Stomach (tissue), 19 donors: ENCODE data around the gene TYK2. TPM values are rescaled to one million over a fixed set of nuclear protein-coding genes. Genes with fewer than 3 reads are reported as not detected.
A peak's percentile ranks its signal among the peaks of the same experiment; 100 is the strongest.

Source experiments
- DNase-seq, 2 donors: peaks; one replicate each; pipeline versions ENCODE4 v3.0.0 to v3.0.0-alpha.2; 2013 to 2019
- H3K27ac ChIP-seq, 5 donors: fragments of 200-600 bp in 4 of 5; sonication (generic) in 4 of 5; one replicate each; pipeline ENCODE4 v1.5.1; 2013 to 2019; ENCODE audit warnings: mild to moderate bottlenecking in 1 of 5, moderate library complexity in 1 of 5
- H3K27me3 ChIP-seq, 3 donors: fragments of 200-600 bp; sonication (generic); one replicate each; pipeline ENCODE4 v1.5.1; 2017 to 2019; ENCODE audit warnings: mixed run types in 1 of 3
- H3K36me3 ChIP-seq, 4 donors: fragments of 200-600 bp; sonication (generic); 1 replicate in 3 of 4; 2 replicates in 1 of 4; pipeline ENCODE4 v1.5.1; 2016 to 2019
- H3K4me1 ChIP-seq, 4 donors: fragments of 200-600 bp; sonication (generic); one replicate each; pipeline ENCODE4 v1.5.1; 2016 to 2019
- H3K4me3 ChIP-seq, 4 donors: fragments of 200-600 bp; sonication (generic) in 3 of 4; one replicate each; pipeline ENCODE4 v1.5.1; 2016 to 2019; ENCODE audit warnings: mild to moderate bottlenecking in 1 of 4
- H3K9me3 ChIP-seq, 4 donors: fragments of 200-600 bp; sonication (generic); one replicate each; pipeline ENCODE4 v1.5.1; 2016 to 2019
- CTCF ChIP-seq, 7 experiments: fragments of 450-650 bp in 4 of 7; fragments of 200-600 bp in 3 of 7; sonication (generic) in 3 of 7; IDR thresholded peaks; one replicate each; pipeline ENCODE4 v1.5.1; 2016 to 2019; ENCODE audit warnings: antibody characterized with exemption in 7 of 7, control low read depth in 2 of 7, mild to moderate bottlenecking in 1 of 7
- EP300 ChIP-seq: sonication (generic); formaldehyde crosslinking; IDR thresholded peaks from one replicate; pipeline ENCODE4 v1.6.1; 2017; ENCODE audit warnings: antibody characterized with exemption
- POLR2A ChIP-seq, 4 donors: fragments of 450-650 bp; IDR thresholded peaks; one replicate each; pipeline ENCODE4 v1.6.1; 2016; ENCODE audit warnings: antibody characterized with exemption in 4 of 4, control low read depth in 2 of 4, mild to moderate bottlenecking in 1 of 4, moderate library complexity in 1 of 4
- POLR2AphosphoS5 ChIP-seq, 3 donors: sonication (generic); formaldehyde crosslinking; IDR thresholded peaks; one replicate each; pipeline ENCODE4 v1.6.1; 2016; ENCODE audit warnings: antibody characterized with exemption in 3 of 3
- WGBS, 5 donors: extraction: QIAGEN DNeasy Blood & Tissue Kit in 3 of 5; methylation state at CpG; one replicate each; pipeline versions ENCODE4 v1.1.5 to v1.1.7; 2013 to 2018; 5-methylcytosine and 5-hydroxymethylcytosine counted together
- intact Hi-C: fragments of 100-400 bp; cut with DNase I; formaldehyde crosslinking; loops from one replicate; pipeline ENCODE4 v1.15.1; 2023; ENCODE audit warnings: low total_unique reads
- long read RNA-seq, 10 donors: transcript quantifications; one replicate each; lab custom pipeline, GENCODE V29; 2026
- polyA plus RNA-seq, 3 donors: library from polyadenylated mRNA; stranded (reverse); fragments of 200-250 nt; gene quantifications; one replicate each; pipeline ENCODE4 v1.2.3, GENCODE V29; 2013
- total RNA-seq, 5 donors: library from RNA; depleted of rRNA; stranded (reverse); fragments of >200 nt; gene quantifications; one replicate each; pipeline versions ENCODE4 v1.1.0 to v1.2.3, GENCODE V29; 2014 to 2016
- donor health status: healthy with polysubstance abuse.
- donor health status: Bipolar disorder and iron deficiency.
- donor health status: healthy.

TYK2 gene
- 100 to 1,000 TPM in 4 of 5 donors, 10 to 100 TPM in 1; 45.2 to 365 (median 314) TPM for total RNA-seq
- 100 to 1,000 TPM in 2 of 3 donors, 10 to 100 TPM in 1; 88.8 to 144 (median 107) TPM for polyA plus RNA-seq
- long read RNA-seq, donor 1, full-length matches to known transcripts = 3 of 3 reads
- long read RNA-seq, donor 1, partial matches to known transcripts = 0 of 3 reads
- long read RNA-seq, donor 1, other reads (novel, unspliced or antisense) = 0 of 3 reads
- long read RNA-seq, donor 2, full-length matches to known transcripts = 7 of 13 reads
- long read RNA-seq, donor 2, partial matches to known transcripts = 6 of 13 reads
- long read RNA-seq, donor 2, other reads (novel, unspliced or antisense) = 0 of 13 reads
- long read RNA-seq, donor 3, full-length matches to known transcripts = 14 of 14 reads
- long read RNA-seq, donor 3, partial matches to known transcripts = 0 of 14 reads
- long read RNA-seq, donor 3, other reads (novel, unspliced or antisense) = 0 of 14 reads
- long read RNA-seq, donor 4, full-length matches to known transcripts = 3 of 3 reads
- long read RNA-seq, donor 4, partial matches to known transcripts = 0 of 3 reads
- long read RNA-seq, donor 4, other reads (novel, unspliced or antisense) = 0 of 3 reads
- long read RNA-seq, donor 5, partial matches to known transcripts = 6 of 12 reads
- long read RNA-seq, donor 5, other reads (novel, unspliced or antisense) = 0 of 12 reads
- long read RNA-seq, donor 6, transcript TYK2-203 (2 exons, 350 nt) = major isoform, 21 of 84 reads
- long read RNA-seq, donor 6, partial matches to known transcripts = 62 of 84 reads
- long read RNA-seq, donor 6, other reads (novel, unspliced or antisense) = 0 of 84 reads
- long read RNA-seq, donor 7, partial matches to known transcripts = 0 of 4 reads
- long read RNA-seq, donor 7, other reads (novel, unspliced or antisense) = 0 of 4 reads
- long read RNA-seq, donor 8, full-length matches to known transcripts = 24 of 24 reads
- long read RNA-seq, donor 8, partial matches to known transcripts = 0 of 24 reads
- long read RNA-seq, donor 8, other reads (novel, unspliced or antisense) = 0 of 24 reads
- long read RNA-seq, donor 9, transcript TYK2-203 (2 exons, 350 nt) = major isoform, 7 of 9 reads
- long read RNA-seq, donor 9, partial matches to known transcripts = 0 of 9 reads
- long read RNA-seq, donor 9, other reads (novel, unspliced or antisense) = 0 of 9 reads
- long read RNA-seq, donor 10, partial matches to known transcripts = 0 of 4 reads
- long read RNA-seq, donor 10, other reads (novel, unspliced or antisense) = 0 of 4 reads

- TF ChIP-seq CTCF (IDR thresholded peaks at IDR 0.05) (no peak), POLR2A (IDR thresholded peaks at IDR 0.05) (no peak), EP300 (no peak), POLR2AphosphoS5 (IDR thresholded peaks at IDR 0.05) (peak; percentile 3 to 70 (median 62))
- Histone ChIP-seq H3K4me3 (peak within 1 kb of the TSS; percentile 74 to 97 (median 90)), H3K27me3 (no peaks in the 10 kb centered on the region), H3K27ac (peak within 1 kb of the TSS; percentile 90 to 94 (median 91)), H3K9me3 (no peaks in the 10 kb centered on the region), H3K36me3 (peaks cover 5 to 30% (median 24%) of the 10 kb centered on the region in 4 donors), H3K4me1 (peaks cover 10 to 26% (median 19%) of the 10 kb centered on the region in 4 donors)
- intact Hi-C loops = no loop called here
- DNase-seq = peak; percentile 97 to 100
- 0 to 1% (median 0%) methylated on average over 48 to 58 of the region's 58 CpGs for WGBS, 5 donors
These were observed at the start of gene TYK2 for GRCh38 chr19:10380313-10381102. Gene TYK2, minus strand, starts transcription at chr19:10380572. Its CDS starts 2,166 bp downstream, at chr19:10378406.

GRCh38 chr19:10428996-10429381, 48.6 kb upstream of the TYK2 start:
- intact Hi-C loops = no loop called here
- Histone ChIP-seq H3K27me3 (peaks cover 0 to 47% (median 4%) of the 10 kb centered on the region in 3 donors), H3K36me3 (no peaks in the 10 kb centered on the region), H3K27ac (peak overlapping the region in 2 of 5 donors; percentile 51 to 73), H3K4me3 (no peak overlapping the region), H3K4me1 (peaks cover 35 to 52% (median 48%) of the 10 kb centered on the region in 4 donors), H3K9me3 (no peaks in the 10 kb centered on the region)
- WGBS, 5 donors = 65 to 79% (median 68%) methylated on average over 5 of the region's 5 CpGs
- no peak for TF ChIP-seq POLR2AphosphoS5 (IDR thresholded peaks at IDR 0.05)
- TF ChIP-seq POLR2A (IDR thresholded peaks at IDR 0.05) = no peak
- TF ChIP-seq EP300 = no peak
- no peak for TF ChIP-seq CTCF (IDR thresholded peaks at IDR 0.05)
- DNase-seq = no peak

- peak overlapping the region in 1 of 5 donors; percentile 1 for H3K27ac ChIP-seq
- no peaks in the 10 kb centered on the region for H3K9me3 ChIP-seq
- peaks cover 24 to 39% (median 36%) of the 10 kb centered on the region in 4 donors for H3K4me1 ChIP-seq
- intact Hi-C loops = no loop called here
- DNase-seq = no peak
- no peak for TF ChIP-seq POLR2A (IDR thresholded peaks at IDR 0.05)
- TF ChIP-seq EP300 = no peak
- TF ChIP-seq CTCF (IDR thresholded peaks at IDR 0.05) = no peak
- no peak for TF ChIP-seq POLR2AphosphoS5 (IDR thresholded peaks at IDR 0.05)
- H3K27me3 ChIP-seq = peaks cover 4 to 58% (median 22%) of the 10 kb centered on the region in 3 donors
- 81 to 90% (median 88%) methylated on average over 6 of the region's 6 CpGs for WGBS, 5 donors
- no peaks in the 10 kb centered on the region for H3K36me3 ChIP-seq
- no peak overlapping the region for H3K4me3 ChIP-seq
These were observed 46.8 kb upstream of the TYK2 start for GRCh38 chr19:10427169-10427568.
